KG1 (cell line): ENCODE data around the gene COL16A1.
A peak's percentile ranks its signal among the peaks of the same experiment; 100 is the strongest.

Experiments used
- DNase-seq: peaks from one replicate; lab custom pipeline; 2025; lab: John Stamatoyannopoulos, UW

Gene COL16A1

GRCh38 chr1:31665234-31665878 lies 38.5 kb downstream of the COL16A1 start:
- DNase-seq: no peak

- DNase-seq: no peak
Observed at GRCh38 chr1:31664528-31664927, 39.3 kb downstream of the COL16A1 start.

- DNase-seq: peak; percentile 14
Observed at GRCh38 chr1:31663622-31664452, 40.0 kb downstream of the COL16A1 start.

GRCh38 chr1:31662463-31662862 lies 41.4 kb downstream of the COL16A1 start:
- DNase-seq: no peak

- DNase-seq: no peak
Observed at GRCh38 chr1:31661856-31662255, 42.0 kb downstream of the COL16A1 start.

- no peak for DNase-seq
Observed at GRCh38 chr1:31660871-31661455, 42.9 kb downstream of the COL16A1 start.

GRCh38 chr1:31659889-31660288 lies 43.9 kb downstream of the COL16A1 start:
- no peak for DNase-seq

- no peak for DNase-seq
Observed at GRCh38 chr1:31658721-31659120, 45.1 kb downstream of the COL16A1 start.

GRCh38 chr1:31657972-31658510 lies 45.8 kb downstream of the COL16A1 start:
- DNase-seq: no peak

- no peak for DNase-seq
Observed at GRCh38 chr1:31657020-31657804, 46.6 kb downstream of the COL16A1 start.

GRCh38 chr1:31655756-31656155 lies 48.1 kb downstream of the COL16A1 start:
- DNase-seq: no peak

GRCh38 chr1:31655104-31655503 lies 48.7 kb downstream of the COL16A1 start:
- DNase-seq: no peak

- DNase-seq: no peak
Observed at GRCh38 chr1:31654474-31654776, 49.4 kb downstream of the COL16A1 start.

- DNase-seq: no peak
Observed at GRCh38 chr1:31653717-31654473, 49.9 kb downstream of the COL16A1 start.

GRCh38 chr1:31652891-31653499 lies 50.8 kb downstream of the COL16A1 start:
- no peak for DNase-seq

GRCh38 chr1:31651766-31652165 lies 52.1 kb downstream of the COL16A1 start:
- DNase-seq: no peak

GRCh38 chr1:31651089-31651420 lies 52.8 kb downstream of the COL16A1 start:
- no peak for DNase-seq

GRCh38 chr1:31650161-31651088 lies 53.4 kb downstream of the COL16A1 start:
- DNase-seq: no peak

GRCh38 chr1:31648641-31649357 lies 55.0 kb downstream of the COL16A1 start:
- DNase-seq: no peak
